OCI-LY1 (cell line): ENCODE measurements around the gene FMN2.

Experiments
- H2AFZ ChIP-seq: fragments of 200-600 bp; sonication (generic), shearing (Covaris generic); 2 replicates; pipeline ENCODE4 v1.6.0; 2014; ENCODE audit warnings: antibody characterized with exemption, mild to moderate bottlenecking, low read length
- H3F3A ChIP-seq: fragments of 200-600 bp; sonication (generic), shearing (Covaris generic); 2 replicates; pipeline ENCODE4 v1.6.0; 2014; ENCODE audit warnings: mild to moderate bottlenecking, antibody characterized with exemption, low read length, moderate library complexity; ENCODE audit not compliant: insufficient read depth
- H3K27ac ChIP-seq: fragments of 200-600 bp; sonication (generic); 2 replicates; pipeline ENCODE4 v1.5.1; 2014; ENCODE audit warnings: low read length, mixed run types, mild to moderate bottlenecking, low read depth; ENCODE audit not compliant: poor library complexity, severe bottlenecking
- H3K27me3 ChIP-seq: fragments of 200-600 bp; sonication (generic); 2 replicates; pipeline ENCODE4 v1.6.0; 2014; ENCODE audit warnings: antibody characterized with exemption, mild to moderate bottlenecking, low read length, moderate library complexity; ENCODE audit not compliant: insufficient read depth
- H3K36me3 ChIP-seq: fragments of 200-600 bp; sonication (generic); 2 replicates; pipeline ENCODE4 v1.6.1; 2014; ENCODE audit warnings: mild to moderate bottlenecking, antibody characterized with exemption, low read length, moderate library complexity, mixed read lengths; ENCODE audit not compliant: insufficient read depth
- H3K4me1 ChIP-seq: fragments of 200-600 bp; sonication (generic); 2 replicates; pipeline ENCODE4 v1.5.1; 2014; ENCODE audit warnings: mild to moderate bottlenecking, low read length, moderate library complexity; ENCODE audit not compliant: insufficient read depth, severe bottlenecking
- H3K4me2 ChIP-seq: fragments of 200-600 bp; sonication (generic), shearing (Covaris generic); 2 replicates; pipeline ENCODE4 v1.6.1; 2014; ENCODE audit warnings: low read length
- H3K4me3 ChIP-seq: fragments of 200-600 bp; sonication (generic); 2 replicates; pipeline ENCODE4 v1.5.1; 2014; ENCODE audit warnings: low read length, low read depth, mild to moderate bottlenecking, mixed read lengths; ENCODE audit not compliant: poor library complexity, severe bottlenecking
- H3K79me2 ChIP-seq: fragments of 200-600 bp; shearing (Covaris generic); 2 replicates; pipeline ENCODE4 v1.6.1; 2016; ENCODE audit warnings: mixed run types, low read length, mixed read lengths; ENCODE audit not compliant: insufficient read depth
- H3K9ac ChIP-seq: fragments of 200-600 bp; sonication (generic), shearing (Covaris generic); 2 replicates; pipeline ENCODE4 v1.6.1; 2014; ENCODE audit warnings: mild to moderate bottlenecking, low read length, mixed read lengths
- H3K9me2 ChIP-seq: fragments of 200-600 bp; sonication (generic), shearing (Covaris generic); 2 replicates; pipeline ENCODE4 v1.6.1; 2014; ENCODE audit warnings: low read depth, mild to moderate bottlenecking, low read length, mixed read lengths
- H3K9me3 ChIP-seq: fragments of 200-600 bp; shearing (Covaris generic); 2 replicates; pipeline ENCODE4 v1.6.1; 2014; ENCODE audit warnings: low read length, mixed read lengths
- H4K20me1 ChIP-seq: fragments of 200-600 bp; sonication (generic), shearing (Covaris generic); 2 replicates; pipeline ENCODE4 v1.6.0; 2016; ENCODE audit warnings: mild to moderate bottlenecking, low read length; ENCODE audit not compliant: insufficient read depth
- EZH2 ChIP-seq: fragments of 200-600 bp; sonication (generic), shearing (Covaris generic); IDR thresholded peaks from 2 replicates; pipeline ENCODE4 v1.8.0; 2017; ENCODE audit warnings: borderline replicate concordance, mixed run types, mild to moderate bottlenecking, antibody characterized with exemption, low read length, moderate library complexity, mixed read lengths
- TF ChIP-seq, protein P1 (sequence below): fragments of 200-600 bp; sonication (generic), shearing (Covaris generic); IDR thresholded peaks from 2 replicates; pipeline ENCODE4 v1.5.1; 2017; ENCODE audit warnings: mild to moderate bottlenecking, antibody characterized with exemption, low read length, moderate library complexity, mixed read lengths

The FMN2 gene

DNA sequence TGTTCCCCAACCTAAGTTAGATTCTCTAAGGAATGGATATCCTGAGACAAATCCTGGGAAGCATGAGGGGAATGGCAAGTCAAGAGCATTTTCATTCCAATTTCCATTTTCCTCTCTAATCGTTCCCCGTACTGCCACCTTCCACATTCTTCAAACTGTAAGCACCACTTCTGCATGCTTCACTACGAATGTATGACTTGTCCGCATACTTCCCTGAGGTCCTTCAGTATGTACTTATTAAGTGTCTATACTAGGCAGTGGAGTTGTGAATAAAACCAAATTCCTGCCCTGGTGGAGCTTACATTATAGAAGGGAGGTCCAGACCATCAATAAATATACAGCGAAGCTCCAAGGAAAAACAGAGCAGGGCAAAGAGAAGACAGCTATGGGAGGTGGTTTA lies 365.5 kb downstream of the FMN2 start:
- Histone ChIP-seq H2AFZ (no peak overlapping the region), H3K9ac (no peak overlapping the region), H3K4me3 (no peak overlapping the region), H3K27ac (no peak overlapping the region), H3K4me1 (no peaks in the 10 kb centered on the region), H3K4me2 (no peak overlapping the region), H3K9me2 (no peaks in the 10 kb centered on the region), H3K36me3 (no peaks in the 10 kb centered on the region), H3K9me3 (no peaks in the 10 kb centered on the region), H4K20me1 (no peaks in the 10 kb centered on the region), H3F3A (no peaks in the 10 kb centered on the region), H3K79me2 (no peaks in the 10 kb centered on the region), H3K27me3 (no peaks in the 10 kb centered on the region)
- TF ChIP-seq, protein P1, sequence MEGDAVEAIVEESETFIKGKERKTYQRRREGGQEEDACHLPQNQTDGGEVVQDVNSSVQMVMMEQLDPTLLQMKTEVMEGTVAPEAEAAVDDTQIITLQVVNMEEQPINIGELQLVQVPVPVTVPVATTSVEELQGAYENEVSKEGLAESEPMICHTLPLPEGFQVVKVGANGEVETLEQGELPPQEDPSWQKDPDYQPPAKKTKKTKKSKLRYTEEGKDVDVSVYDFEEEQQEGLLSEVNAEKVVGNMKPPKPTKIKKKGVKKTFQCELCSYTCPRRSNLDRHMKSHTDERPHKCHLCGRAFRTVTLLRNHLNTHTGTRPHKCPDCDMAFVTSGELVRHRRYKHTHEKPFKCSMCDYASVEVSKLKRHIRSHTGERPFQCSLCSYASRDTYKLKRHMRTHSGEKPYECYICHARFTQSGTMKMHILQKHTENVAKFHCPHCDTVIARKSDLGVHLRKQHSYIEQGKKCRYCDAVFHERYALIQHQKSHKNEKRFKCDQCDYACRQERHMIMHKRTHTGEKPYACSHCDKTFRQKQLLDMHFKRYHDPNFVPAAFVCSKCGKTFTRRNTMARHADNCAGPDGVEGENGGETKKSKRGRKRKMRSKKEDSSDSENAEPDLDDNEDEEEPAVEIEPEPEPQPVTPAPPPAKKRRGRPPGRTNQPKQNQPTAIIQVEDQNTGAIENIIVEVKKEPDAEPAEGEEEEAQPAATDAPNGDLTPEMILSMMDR, result no peak
- TF ChIP-seq EZH2, result no peak

DNA sequence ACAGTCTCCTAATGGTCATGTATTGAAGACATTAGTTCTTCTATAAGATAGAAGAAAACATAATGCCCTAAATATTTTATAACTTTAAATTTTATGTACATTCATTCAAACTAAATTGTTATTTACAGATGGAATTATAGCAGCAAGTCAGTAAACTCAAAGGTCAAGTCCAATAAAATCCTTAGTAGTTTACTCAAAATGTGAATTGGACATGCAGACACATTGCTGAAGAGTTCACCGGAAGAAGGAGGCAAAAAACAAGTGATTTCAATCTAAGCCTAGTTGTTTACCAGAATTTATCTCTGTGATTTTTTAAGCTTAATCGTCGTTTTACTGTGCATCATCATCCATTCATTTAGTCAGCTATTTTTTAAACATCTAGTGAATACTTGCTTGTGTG lies 370.6 kb downstream of the FMN2 start:
- H3K9me3 ChIP-seq, result no peaks in the 10 kb centered on the region

DNA sequence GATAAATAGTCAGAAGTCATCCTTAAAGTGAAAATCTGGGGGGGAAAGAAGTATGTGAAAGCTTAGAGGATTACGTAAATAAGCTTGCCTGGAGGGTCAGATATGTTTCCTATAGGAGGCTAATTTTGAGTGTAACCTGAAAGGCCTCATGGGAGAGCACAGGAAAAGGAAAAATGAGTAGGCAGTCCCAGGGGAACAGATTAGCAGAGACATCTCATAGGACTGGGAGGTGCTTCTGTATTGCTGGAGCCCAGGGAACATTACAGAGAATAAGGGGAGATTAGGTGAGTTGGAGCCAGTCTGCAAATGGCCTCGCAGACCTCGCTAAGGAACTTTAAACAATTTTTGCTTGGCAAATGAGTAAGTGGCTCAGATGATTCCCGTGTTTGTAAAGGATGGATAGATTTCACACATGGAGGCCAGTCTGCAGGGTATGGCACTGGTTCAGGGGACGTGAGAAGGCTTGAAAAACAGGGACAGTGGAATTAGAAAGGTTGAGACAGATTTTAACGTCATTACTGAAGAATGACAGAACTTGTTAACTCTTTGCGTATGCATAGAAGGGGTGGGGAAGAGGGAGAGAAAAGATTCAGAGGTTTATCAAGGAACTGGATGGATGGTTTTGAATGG lies 371.2 kb downstream of the FMN2 start:
- no peaks in the 10 kb centered on the region for H3K9me3 ChIP-seq
- no peak overlapping the region for H3K9ac ChIP-seq
- H3K27ac ChIP-seq, result no peak overlapping the region
- H4K20me1 ChIP-seq, result no peaks in the 10 kb centered on the region
- H3K9me2 ChIP-seq, result no peaks in the 10 kb centered on the region
- TF ChIP-seq, protein P1, result no peak
- no peak for TF ChIP-seq EZH2
- no peaks in the 10 kb centered on the region for H3F3A ChIP-seq
- no peak overlapping the region for H3K4me3 ChIP-seq
- H3K4me1 ChIP-seq, result no peaks in the 10 kb centered on the region
- no peaks in the 10 kb centered on the region for H3K79me2 ChIP-seq
- no peak overlapping the region for H2AFZ ChIP-seq
- no peaks in the 10 kb centered on the region for H3K27me3 ChIP-seq
- no peak overlapping the region for H3K4me2 ChIP-seq
- no peaks in the 10 kb centered on the region for H3K36me3 ChIP-seq

More for the DNA sequence above, 370.6 kb downstream of the FMN2 start:
- Histone ChIP-seq H3K4me2 (no peak overlapping the region), H3K4me1 (no peaks in the 10 kb centered on the region), H3K79me2 (no peaks in the 10 kb centered on the region), H3F3A (no peaks in the 10 kb centered on the region), H3K27ac (no peak overlapping the region), H3K36me3 (no peaks in the 10 kb centered on the region), H4K20me1 (no peaks in the 10 kb centered on the region), H3K9me2 (no peaks in the 10 kb centered on the region), H3K27me3 (no peaks in the 10 kb centered on the region), H3K4me3 (no peak overlapping the region), H3K9ac (no peak overlapping the region), H2AFZ (no peak overlapping the region)
- TF ChIP-seq, protein P1, result no peak
- no peak for TF ChIP-seq EZH2
